ENCODE results near the gene ARHGDIG.

DNA sequence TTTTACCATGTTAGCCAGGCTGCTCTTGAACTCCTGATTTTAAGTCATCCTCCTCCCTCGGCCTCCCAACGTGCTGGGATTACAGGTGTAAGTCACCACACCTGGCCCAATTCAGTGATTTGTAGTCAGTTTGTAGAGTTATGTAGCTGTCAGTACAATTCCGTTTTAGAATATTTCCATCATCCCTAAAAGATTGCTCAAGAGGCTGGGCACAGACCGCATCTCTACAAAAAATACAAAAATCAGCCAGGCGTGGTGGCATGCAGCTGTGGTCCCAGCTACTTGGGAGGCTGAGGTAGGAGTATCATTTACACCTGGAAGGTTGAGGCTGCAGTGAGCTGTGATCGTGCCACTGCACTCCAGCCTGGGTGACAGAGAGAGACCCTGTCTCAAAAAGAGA, 25.2 kb upstream of the ARHGDIG start:
- TF ChIP-seq RAD21 (IDR thresholded peaks at IDR 0.05) (no peak), TAF1 (conservative IDR thresholded peaks at IDR 0.05) (no peak), SP1 (IDR thresholded peaks at IDR 0.05) (no peak), EGR1 (IDR thresholded peaks at IDR 0.05; ENCODE audit: low read depth in 2 of 2) (no peak), MAX (IDR thresholded peaks at IDR 0.05) (no peak)
- TF ChIP-seq, protein P1, sequence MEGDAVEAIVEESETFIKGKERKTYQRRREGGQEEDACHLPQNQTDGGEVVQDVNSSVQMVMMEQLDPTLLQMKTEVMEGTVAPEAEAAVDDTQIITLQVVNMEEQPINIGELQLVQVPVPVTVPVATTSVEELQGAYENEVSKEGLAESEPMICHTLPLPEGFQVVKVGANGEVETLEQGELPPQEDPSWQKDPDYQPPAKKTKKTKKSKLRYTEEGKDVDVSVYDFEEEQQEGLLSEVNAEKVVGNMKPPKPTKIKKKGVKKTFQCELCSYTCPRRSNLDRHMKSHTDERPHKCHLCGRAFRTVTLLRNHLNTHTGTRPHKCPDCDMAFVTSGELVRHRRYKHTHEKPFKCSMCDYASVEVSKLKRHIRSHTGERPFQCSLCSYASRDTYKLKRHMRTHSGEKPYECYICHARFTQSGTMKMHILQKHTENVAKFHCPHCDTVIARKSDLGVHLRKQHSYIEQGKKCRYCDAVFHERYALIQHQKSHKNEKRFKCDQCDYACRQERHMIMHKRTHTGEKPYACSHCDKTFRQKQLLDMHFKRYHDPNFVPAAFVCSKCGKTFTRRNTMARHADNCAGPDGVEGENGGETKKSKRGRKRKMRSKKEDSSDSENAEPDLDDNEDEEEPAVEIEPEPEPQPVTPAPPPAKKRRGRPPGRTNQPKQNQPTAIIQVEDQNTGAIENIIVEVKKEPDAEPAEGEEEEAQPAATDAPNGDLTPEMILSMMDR (IDR thresholded peaks at IDR 0.05; ENCODE audit: low read depth, low read length, missing input control) = no peak
- TF ChIP-seq, protein P2, sequence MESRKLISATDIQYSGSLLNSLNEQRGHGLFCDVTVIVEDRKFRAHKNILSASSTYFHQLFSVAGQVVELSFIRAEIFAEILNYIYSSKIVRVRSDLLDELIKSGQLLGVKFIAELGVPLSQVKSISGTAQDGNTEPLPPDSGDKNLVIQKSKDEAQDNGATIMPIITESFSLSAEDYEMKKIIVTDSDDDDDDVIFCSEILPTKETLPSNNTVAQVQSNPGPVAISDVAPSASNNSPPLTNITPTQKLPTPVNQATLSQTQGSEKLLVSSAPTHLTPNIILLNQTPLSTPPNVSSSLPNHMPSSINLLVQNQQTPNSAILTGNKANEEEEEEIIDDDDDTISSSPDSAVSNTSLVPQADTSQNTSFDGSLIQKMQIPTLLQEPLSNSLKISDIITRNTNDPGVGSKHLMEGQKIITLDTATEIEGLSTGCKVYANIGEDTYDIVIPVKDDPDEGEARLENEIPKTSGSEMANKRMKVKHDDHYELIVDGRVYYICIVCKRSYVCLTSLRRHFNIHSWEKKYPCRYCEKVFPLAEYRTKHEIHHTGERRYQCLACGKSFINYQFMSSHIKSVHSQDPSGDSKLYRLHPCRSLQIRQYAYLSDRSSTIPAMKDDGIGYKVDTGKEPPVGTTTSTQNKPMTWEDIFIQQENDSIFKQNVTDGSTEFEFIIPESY (IDR thresholded peaks at IDR 0.05) = no peak

All from liver (tissue), 3 donors.